NB4 (cell line): Measurements from ENCODE around the gene MYO1B.
A peak's percentile ranks its signal among the peaks of the same experiment; 100 is the strongest.

Experiments
- DNase-seq: peaks from one replicate; pipeline ENCODE4 v3.0.0; 2010; ENCODE audit warnings: low read depth
- H3K4me3 ChIP-seq: one replicate; pipeline ENCODE4 v1.5.1; 2011; ENCODE audit warnings: mild to moderate bottlenecking, low read depth, low read length, moderate library complexity
- MYC ChIP-seq: IDR thresholded peaks from 2 replicates; pipeline ENCODE4 v1.6.1; 2011; ENCODE audit warnings: low read depth, low read length
- POLR2A ChIP-seq: IDR thresholded peaks from 2 replicates; pipeline ENCODE4 v1.6.1; 2011; ENCODE audit warnings: mild to moderate bottlenecking; ENCODE audit not compliant: insufficient read length; ENCODE audit errors: extremely low read depth
- TF ChIP-seq, protein P1 (sequence below): IDR thresholded peaks from 2 replicates; pipeline ENCODE4 v1.6.1; 2011; ENCODE audit warnings: low read depth, low read length
- TF ChIP-seq, protein P2 (sequence below): IDR thresholded peaks from one replicate; pipeline ENCODE4 v1.5.1; 2012; ENCODE audit warnings: low read depth, low read length

MYO1B gene

DNA sequence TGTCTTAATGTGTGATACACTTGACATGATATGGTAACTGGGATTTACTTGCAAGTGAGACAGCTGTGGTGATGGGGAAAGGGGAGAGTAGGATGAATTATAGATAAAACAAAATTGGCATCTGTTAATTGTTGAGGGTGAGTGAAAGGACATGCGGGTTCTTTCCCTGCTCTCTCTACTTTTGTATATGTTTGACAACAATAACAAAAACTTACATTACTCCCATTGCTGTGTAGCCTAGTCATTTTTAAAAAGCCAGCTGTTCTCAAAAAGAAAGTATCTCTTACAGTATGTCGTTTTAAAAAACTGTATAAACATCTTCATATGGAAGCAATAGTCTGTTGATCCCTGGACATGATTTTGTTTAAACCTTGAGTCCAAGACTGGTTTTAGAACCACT is 117.6 kb downstream of the MYO1B start:
- TF ChIP-seq, protein P1, sequence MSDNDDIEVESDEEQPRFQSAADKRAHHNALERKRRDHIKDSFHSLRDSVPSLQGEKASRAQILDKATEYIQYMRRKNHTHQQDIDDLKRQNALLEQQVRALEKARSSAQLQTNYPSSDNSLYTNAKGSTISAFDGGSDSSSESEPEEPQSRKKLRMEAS: no peak
- TF ChIP-seq, protein P2, sequence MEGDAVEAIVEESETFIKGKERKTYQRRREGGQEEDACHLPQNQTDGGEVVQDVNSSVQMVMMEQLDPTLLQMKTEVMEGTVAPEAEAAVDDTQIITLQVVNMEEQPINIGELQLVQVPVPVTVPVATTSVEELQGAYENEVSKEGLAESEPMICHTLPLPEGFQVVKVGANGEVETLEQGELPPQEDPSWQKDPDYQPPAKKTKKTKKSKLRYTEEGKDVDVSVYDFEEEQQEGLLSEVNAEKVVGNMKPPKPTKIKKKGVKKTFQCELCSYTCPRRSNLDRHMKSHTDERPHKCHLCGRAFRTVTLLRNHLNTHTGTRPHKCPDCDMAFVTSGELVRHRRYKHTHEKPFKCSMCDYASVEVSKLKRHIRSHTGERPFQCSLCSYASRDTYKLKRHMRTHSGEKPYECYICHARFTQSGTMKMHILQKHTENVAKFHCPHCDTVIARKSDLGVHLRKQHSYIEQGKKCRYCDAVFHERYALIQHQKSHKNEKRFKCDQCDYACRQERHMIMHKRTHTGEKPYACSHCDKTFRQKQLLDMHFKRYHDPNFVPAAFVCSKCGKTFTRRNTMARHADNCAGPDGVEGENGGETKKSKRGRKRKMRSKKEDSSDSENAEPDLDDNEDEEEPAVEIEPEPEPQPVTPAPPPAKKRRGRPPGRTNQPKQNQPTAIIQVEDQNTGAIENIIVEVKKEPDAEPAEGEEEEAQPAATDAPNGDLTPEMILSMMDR: no peak
- TF ChIP-seq POLR2A: no peak
- no peak for TF ChIP-seq MYC
- no peak for DNase-seq
- H3K4me3 ChIP-seq: no peak overlapping the region

DNA sequence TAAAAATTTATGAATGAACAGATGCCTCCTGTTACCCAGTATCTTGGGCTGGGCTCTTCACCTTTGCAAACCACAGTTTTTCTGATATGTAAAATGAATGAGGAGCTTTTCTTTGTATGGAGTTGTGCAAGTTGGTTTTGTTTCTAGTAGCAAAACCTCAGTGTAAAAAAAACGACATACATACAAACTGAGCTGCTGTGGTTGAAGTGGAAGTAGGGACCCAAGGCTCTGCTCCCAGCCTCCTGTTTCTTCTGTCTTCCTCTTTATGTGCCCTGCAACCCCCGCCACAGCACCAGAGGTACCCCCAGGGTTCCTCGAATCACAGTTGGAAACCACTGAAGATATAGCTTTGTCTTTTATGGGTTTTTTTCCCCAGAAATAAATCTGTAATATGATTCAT is 118.1 kb downstream of the MYO1B start:
- TF ChIP-seq, protein P2: no peak
- TF ChIP-seq POLR2A: no peak
- TF ChIP-seq, protein P1: no peak
- DNase-seq: peak; percentile 32

DNA sequence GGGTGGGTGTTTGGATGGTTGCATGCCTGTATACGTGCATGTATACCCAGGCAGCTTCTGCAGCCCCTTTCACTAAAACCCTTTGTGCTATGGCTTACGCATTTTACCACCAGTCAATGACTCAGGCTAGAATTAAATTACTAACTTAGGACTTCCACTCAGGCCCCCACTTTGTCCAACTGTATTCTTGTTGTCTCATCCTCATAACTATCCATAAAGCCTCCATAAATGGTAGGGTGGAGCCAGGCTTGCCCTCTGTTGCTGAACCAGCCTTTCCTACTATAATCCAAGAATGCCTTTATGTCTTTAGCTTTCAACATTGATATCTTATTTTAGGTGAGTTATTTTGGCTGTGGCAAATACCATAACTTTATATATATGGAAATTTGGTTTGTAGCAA is 119.9 kb downstream of the MYO1B start:
- TF ChIP-seq MYC (no peak), POLR2A (no peak)
- TF ChIP-seq, protein P2: no peak
- TF ChIP-seq, protein P1: no peak
- H3K4me3 ChIP-seq: no peak overlapping the region
- no peak for DNase-seq

More for the DNA sequence above, 118.1 kb downstream of the MYO1B start:
- no peak overlapping the region for H3K4me3 ChIP-seq

DNA sequence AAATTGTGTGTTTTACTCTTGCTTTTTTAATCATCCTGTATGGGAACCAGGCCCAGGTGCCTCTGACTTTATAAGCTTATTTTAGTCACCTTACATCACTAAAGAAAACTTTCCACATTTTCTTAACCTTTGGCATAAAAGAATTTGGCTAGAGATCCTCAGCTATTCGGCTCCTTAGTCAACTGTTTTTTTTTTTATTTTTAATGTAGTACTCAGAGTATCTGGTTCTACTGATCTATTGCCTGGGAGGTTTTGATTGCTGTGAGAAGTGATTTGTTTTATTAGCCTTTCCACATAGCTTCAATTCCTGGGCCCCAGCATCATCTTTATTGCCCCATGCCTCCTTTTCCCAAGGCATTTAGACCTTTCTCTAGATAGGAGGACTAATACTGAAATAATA is 121.0 kb downstream of the MYO1B start:
- TF ChIP-seq, protein P1: no peak
- TF ChIP-seq MYC (no peak), POLR2A (no peak)
- TF ChIP-seq, protein P2: no peak
- no peak overlapping the region for H3K4me3 ChIP-seq
- no peak for DNase-seq

DNA sequence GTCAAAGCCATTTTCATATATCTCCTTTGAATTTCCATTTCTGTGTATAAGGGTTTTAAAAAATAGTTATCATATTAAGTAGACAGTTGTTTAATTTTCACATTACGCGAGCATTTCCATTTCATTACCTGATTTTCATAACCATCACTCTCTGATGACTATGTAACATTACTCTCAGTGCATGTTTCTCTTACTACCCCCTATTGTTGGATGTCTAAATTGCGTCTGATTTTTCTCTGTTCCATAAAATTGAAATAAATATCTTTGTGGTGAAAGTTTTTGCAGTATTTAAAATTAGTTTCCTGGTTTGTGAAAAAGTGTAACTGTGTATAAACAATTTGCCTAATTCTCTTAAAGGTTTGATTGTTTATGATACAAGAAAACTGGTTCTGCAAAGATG is 123.8 kb downstream of the MYO1B start:
- no peak for TF ChIP-seq POLR2A
- no peak for TF ChIP-seq MYC
- TF ChIP-seq, protein P2: peak; percentile 20
- DNase-seq: peak; percentile 18
- H3K4me3 ChIP-seq: no peak overlapping the region

DNA sequence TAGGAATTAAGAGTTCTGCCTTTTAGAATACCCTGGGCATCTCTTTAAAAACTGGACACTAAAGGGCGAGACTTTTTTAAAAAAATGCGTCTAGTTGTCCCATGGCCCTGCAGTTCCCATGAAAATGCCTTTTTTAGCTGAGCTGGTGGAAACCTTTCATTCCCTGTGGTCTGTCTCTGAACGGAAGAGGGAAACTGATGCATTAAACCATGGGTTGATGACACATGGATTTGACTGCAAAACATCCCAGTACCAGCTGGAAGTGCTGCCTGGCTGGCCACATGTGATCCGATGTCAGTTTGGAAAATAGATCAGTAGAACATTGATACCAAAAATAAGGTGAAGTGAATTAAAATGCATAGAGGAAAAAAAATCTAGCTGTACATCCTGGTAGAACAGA is 129.2 kb downstream of the MYO1B start:
- no peak overlapping the region for H3K4me3 ChIP-seq
- TF ChIP-seq, protein P2: no peak
- no peak for TF ChIP-seq MYC
- DNase-seq: no peak
